ENCODE measurements around the gene IDH3A. TPM values are rescaled to one million over a fixed set of nuclear protein-coding genes. Genes with fewer than 3 reads are reported as not detected.

IDH3A gene
- total RNA-seq, 1 donor from 2014 or later, result 17.7 TPM

DNA sequence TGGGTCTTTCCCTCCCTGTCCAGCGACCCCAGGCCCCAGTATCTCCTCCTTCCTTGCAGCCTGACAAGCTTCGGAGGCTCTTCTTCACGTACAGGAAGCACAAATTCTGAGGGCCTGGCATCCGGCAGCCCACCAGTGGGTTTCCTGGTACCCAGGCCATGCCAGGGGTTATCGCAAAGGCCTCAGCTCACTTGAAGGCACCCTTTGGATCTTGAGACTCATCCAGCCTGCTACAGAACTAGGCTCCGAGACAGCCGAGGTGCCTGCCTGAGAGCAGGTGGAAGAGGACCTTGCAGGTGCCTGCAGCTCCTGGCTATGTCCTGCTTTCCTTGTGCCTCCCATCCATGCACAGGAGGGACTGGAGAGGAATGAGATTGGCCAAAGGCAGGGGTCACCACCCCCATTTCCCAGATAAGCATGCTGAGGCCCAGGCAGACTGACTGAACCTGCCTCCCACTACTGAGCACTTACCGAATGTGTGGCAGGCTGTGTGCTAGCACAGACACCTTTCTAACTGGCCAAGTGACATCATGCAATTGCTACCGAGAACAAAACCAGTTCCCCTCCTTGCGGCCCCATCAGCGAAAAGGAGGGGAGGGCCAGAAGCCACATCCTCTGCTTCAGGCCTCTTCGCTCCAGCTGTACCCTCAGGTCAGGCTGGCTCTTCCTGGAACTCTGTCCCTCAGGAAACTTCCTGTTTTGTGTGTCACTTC, 45.6 kb upstream of the IDH3A start:
- Histone ChIP-seq H3K4me3 (no peak overlapping the region), H3K27me3 (no peaks in the 10 kb centered on the region), H3K9me3 (no peaks in the 10 kb centered on the region), H3K4me1 (no peaks in the 10 kb centered on the region), H3K36me3 (no peaks in the 10 kb centered on the region), H3K27ac (no peak overlapping the region)
- TF ChIP-seq, protein P1, sequence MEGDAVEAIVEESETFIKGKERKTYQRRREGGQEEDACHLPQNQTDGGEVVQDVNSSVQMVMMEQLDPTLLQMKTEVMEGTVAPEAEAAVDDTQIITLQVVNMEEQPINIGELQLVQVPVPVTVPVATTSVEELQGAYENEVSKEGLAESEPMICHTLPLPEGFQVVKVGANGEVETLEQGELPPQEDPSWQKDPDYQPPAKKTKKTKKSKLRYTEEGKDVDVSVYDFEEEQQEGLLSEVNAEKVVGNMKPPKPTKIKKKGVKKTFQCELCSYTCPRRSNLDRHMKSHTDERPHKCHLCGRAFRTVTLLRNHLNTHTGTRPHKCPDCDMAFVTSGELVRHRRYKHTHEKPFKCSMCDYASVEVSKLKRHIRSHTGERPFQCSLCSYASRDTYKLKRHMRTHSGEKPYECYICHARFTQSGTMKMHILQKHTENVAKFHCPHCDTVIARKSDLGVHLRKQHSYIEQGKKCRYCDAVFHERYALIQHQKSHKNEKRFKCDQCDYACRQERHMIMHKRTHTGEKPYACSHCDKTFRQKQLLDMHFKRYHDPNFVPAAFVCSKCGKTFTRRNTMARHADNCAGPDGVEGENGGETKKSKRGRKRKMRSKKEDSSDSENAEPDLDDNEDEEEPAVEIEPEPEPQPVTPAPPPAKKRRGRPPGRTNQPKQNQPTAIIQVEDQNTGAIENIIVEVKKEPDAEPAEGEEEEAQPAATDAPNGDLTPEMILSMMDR (IDR thresholded peaks at IDR 0.05), result no peak
- no peak for DNase-seq (ENCODE audit: low spot score in 2 of 2)
- intact Hi-C loops (cut with DNase I), result no loop called here

DNA sequence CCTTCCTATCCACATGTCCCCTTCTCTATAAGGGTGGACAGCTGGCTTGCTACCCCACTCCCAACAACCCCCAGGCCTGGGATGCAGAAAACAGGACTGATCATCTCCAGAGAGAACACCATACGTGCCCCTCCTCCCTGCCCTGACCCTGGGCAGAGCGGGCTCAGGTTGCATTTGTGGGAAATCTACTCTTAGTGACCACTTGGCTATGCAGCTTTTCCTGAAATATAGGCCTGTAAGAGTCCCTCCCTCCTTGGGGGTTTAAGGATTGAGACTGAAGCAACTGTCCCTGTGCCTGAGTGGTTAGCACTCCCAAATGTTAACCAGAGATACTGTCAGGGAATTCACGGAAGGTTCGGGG, 45.1 kb upstream of the IDH3A start:
- Histone ChIP-seq H3K27me3 (no peaks in the 10 kb centered on the region), H3K4me3 (no peak overlapping the region), H3K4me1 (no peaks in the 10 kb centered on the region), H3K9me3 (no peaks in the 10 kb centered on the region), H3K27ac (no peak overlapping the region), H3K36me3 (no peaks in the 10 kb centered on the region)
- intact Hi-C loops (cut with DNase I), result no loop called here
- no peak for DNase-seq (ENCODE audit: low spot score in 2 of 2)
- TF ChIP-seq, protein P1 (IDR thresholded peaks at IDR 0.05), result no peak

DNA sequence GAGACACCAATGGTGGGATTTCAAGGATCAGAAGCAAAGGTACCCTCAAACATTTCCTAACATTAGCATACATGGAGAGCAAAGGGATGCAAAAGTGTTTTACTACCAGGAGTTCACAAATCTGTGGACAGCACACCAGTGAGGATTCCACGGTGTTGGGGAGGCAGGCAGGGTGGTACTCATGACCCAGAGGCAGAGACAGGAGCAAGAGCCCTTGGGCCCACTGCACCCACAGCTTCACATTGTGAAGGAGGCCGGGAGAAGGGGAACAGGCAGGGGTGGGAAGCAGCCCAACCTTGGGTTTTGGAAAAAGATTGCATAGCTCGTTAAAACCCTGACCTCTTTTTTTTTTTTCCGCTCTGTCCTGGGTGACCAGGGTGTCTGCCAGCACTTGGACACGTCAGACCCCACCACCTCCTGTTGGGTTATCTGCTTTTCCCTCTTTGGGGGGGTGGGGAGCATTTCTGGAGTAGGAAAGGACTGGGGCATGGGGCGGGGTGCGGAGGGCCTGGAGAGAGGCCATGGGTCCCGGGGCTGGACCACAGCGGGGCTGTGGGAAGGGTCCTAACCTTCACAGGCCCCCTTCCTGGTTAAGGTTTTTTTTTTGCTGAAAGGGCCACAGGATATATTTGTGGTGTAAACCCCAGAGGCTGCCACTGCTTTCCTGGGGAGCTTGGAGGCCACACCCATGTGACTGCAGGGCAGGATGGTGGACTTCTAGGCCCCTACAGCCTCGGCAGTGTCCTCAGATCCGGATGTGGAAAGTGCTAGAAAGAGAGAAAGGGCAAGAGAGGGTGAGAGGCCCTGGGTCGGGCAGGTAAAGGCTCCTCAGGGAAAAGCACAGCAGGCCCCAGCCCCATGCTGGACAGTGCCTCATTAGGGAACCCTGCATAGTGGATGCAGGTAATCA, 44.3 kb upstream of the IDH3A start:
- H3K4me1 ChIP-seq, result no peaks in the 10 kb centered on the region
- no peak for DNase-seq (ENCODE audit: low spot score in 2 of 2)
- intact Hi-C loops (cut with DNase I), result no loop called here

DNA sequence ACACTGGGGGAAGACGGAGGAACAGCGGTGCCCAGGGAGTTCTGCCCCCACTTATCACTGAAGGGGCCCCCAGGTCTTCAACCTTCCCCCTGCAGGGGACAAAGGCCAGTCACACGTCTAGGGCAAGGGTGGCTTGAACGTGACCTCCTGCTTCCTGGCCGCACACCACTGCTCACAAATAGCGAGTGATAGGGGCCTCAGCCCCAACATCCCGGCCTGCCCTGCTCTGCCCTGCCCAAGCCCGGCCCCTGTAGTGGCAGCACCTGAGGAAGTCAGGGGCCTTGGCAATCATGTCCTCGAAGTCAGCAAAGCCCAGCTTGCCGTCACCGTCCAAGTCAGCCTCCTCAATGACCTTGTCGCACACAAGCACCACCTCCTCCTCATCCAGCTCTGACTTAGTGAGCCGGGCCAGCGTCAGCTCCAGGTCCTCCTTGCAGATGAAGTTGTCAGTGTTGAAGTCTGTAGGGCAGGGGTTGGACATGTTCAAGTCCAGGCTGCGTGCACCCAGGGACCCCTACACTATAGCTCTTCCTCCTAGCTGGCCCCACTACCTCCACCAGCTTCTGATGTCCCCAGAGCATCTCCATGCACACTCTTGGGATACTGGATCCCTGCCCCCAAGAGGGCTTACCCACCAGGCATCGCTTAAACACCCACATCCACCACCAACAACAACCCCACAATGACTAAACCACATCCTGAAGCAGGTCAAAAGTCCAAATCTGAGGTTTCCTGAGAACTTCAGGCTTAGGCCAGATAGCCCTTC, 43.5 kb upstream of the IDH3A start:
- H3K36me3 ChIP-seq, result no peaks in the 10 kb centered on the region
- no peak overlapping the region for H3K27ac ChIP-seq
- TF ChIP-seq, protein P1 (IDR thresholded peaks at IDR 0.05), result no peak
- DNase-seq (ENCODE audit: low spot score in 2 of 2), result no peak
- intact Hi-C loops (cut with DNase I), result no loop called here
- H3K27me3 ChIP-seq, result no peaks in the 10 kb centered on the region
- no peak overlapping the region for H3K4me3 ChIP-seq
- H3K9me3 ChIP-seq, result no peaks in the 10 kb centered on the region
- no peaks in the 10 kb centered on the region for H3K4me1 ChIP-seq

More for the DNA sequence above, 44.3 kb upstream of the IDH3A start:
- H3K36me3 ChIP-seq, result no peaks in the 10 kb centered on the region
- TF ChIP-seq, protein P1 (IDR thresholded peaks at IDR 0.05), result no peak
- no peaks in the 10 kb centered on the region for H3K9me3 ChIP-seq
- no peak overlapping the region for H3K27ac ChIP-seq
- no peaks in the 10 kb centered on the region for H3K27me3 ChIP-seq
- H3K4me3 ChIP-seq, result no peak overlapping the region

DNA sequence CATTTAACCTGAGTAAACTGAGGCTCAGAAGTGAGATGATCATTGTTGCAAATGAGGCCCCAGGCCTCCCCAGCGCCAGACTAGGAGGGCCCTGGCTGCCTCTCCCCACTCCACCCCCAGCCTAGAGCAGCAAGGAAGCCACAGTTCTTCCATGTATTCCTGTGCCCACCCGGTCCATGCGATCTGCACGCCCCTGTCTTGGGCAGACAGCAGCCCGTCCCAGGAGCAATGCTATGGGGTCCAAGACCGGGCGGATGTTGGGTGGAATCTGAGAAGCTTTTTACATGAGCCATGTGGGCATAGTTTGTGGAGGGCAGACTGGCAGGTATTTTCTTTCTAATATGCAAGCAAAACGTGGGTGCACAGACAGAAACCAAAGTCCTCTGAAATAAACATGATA, 41.7 kb upstream of the IDH3A start:
- TF ChIP-seq, protein P1 (IDR thresholded peaks at IDR 0.05), result no peak
- no peak for DNase-seq (ENCODE audit: low spot score in 2 of 2)
- intact Hi-C loops (cut with DNase I), result no loop called here
- Histone ChIP-seq H3K27ac (no peak overlapping the region), H3K9me3 (no peaks in the 10 kb centered on the region), H3K27me3 (no peaks in the 10 kb centered on the region), H3K36me3 (no peaks in the 10 kb centered on the region), H3K4me1 (no peaks in the 10 kb centered on the region), H3K4me3 (no peak overlapping the region)
